ENCODE measurements around the gene CLDN24. TPM values are rescaled to one million over a fixed set of nuclear protein-coding genes. Genes with fewer than 3 reads are reported as not detected.
A peak's percentile ranks its signal among the peaks of the same experiment; 100 is the strongest.

Gene CLDN24
- total RNA-seq, 4 donors from 2014 or later, result not detected

DNA sequence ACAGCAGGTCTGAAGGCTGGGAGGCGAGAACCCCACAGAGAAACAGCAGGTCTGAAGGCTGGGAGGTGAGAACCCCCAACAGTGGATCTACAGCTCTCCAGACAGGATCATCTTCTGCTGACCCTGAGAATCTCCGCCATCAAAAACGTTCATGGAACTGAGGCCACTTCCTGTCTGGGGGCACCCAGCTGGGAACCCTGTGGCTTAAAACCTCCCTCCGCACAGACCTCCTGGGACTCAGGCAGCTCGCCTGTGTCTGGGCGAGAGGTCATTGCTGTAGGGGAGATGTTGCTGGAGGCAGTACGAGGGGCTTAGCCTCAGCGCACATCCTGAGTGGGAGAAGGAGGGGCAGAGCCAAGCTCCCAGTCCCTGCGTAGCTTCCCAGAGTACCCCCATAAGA lies 15.1 kb upstream of the CLDN24 start:
- TF ChIP-seq, protein P1, sequence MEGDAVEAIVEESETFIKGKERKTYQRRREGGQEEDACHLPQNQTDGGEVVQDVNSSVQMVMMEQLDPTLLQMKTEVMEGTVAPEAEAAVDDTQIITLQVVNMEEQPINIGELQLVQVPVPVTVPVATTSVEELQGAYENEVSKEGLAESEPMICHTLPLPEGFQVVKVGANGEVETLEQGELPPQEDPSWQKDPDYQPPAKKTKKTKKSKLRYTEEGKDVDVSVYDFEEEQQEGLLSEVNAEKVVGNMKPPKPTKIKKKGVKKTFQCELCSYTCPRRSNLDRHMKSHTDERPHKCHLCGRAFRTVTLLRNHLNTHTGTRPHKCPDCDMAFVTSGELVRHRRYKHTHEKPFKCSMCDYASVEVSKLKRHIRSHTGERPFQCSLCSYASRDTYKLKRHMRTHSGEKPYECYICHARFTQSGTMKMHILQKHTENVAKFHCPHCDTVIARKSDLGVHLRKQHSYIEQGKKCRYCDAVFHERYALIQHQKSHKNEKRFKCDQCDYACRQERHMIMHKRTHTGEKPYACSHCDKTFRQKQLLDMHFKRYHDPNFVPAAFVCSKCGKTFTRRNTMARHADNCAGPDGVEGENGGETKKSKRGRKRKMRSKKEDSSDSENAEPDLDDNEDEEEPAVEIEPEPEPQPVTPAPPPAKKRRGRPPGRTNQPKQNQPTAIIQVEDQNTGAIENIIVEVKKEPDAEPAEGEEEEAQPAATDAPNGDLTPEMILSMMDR (IDR thresholded peaks at IDR 0.05), result no peak
- no peak for TF ChIP-seq POLR2A (IDR thresholded peaks at IDR 0.05)
- 89 to 96% methylated on average over 9 of the region's 9 CpGs for WGBS, 2 donors
- intact Hi-C loops (cut with DNase I; ENCODE audit: low total_unique reads), result no loop called here
- H3K4me3 ChIP-seq (ENCODE audit: low read depth, poor library complexity, severe bottlenecking), result no peak overlapping the region
- no peak for DNase-seq (ENCODE audit: low spot score in 2 of 2)

GRCh38 chr4:183335369-183335940 lies 13.2 kb upstream of the CLDN24 start:
- peak in 1 of 2 donors; percentile 29 for DNase-seq (ENCODE audit: low spot score in 2 of 2)

DNA sequence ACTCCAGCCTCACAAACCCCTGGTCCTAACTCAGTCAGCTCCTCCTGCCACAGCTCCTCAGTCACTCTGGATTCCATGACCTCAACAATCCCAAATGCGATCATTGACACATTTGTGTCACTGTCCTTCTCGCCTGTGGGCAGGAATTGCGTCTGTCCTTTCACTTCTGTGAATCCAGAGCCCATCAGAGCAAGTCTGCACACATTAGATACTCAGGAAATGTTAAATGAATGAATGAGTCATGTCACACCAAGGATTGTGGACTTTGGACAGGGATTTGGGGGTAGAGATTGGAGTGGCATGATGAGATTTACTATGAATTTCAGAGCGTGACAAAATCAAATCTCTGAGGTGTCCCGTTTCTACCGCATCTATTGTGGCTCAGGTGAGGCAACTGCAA lies 11.8 kb upstream of the CLDN24 start:
- intact Hi-C loops (cut with DNase I; ENCODE audit: low total_unique reads), result no loop called here
- no peak overlapping the region for H3K4me3 ChIP-seq (ENCODE audit: low read depth, poor library complexity, severe bottlenecking)
- TF ChIP-seq POLR2A (IDR thresholded peaks at IDR 0.05), result no peak
- TF ChIP-seq, protein P1 (IDR thresholded peaks at IDR 0.05), result no peak
- DNase-seq (ENCODE audit: low spot score in 2 of 2), result peak in 1 of 2 donors; percentile 25
- 87 to 88% methylated on average over 6 of the region's 6 CpGs for WGBS, 2 donors

More at GRCh38 chr4:183335369-183335940, 13.2 kb upstream of the CLDN24 start:
- intact Hi-C loops (cut with DNase I; ENCODE audit: low total_unique reads), result no loop called here
- 60 to 65% methylated on average over 3 of the region's 3 CpGs for WGBS, 2 donors
- no peak overlapping the region for H3K4me3 ChIP-seq (ENCODE audit: low read depth, poor library complexity, severe bottlenecking)
- no peak for TF ChIP-seq POLR2A (IDR thresholded peaks at IDR 0.05)
- TF ChIP-seq, protein P1 (IDR thresholded peaks at IDR 0.05), result no peak

DNA sequence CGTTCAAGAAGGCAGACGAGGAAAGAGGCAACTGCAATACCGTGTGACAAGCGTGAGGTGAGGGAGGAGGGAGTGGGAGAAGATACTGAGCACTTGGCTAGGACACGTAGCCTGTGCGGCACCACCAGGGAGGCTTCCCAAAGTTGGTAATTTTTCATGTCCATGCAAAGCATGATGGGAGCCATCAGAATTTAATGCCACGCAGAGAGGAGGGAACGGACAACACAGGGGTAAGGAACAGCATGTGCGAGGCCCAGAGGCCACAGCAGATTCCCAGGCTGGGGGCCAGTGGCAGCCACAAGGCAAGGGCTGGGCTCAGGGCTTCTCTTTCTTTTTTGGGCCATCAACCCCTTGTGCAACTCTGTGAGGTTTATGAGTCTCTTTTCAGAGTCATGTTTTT lies 11.0 kb upstream of the CLDN24 start:
- WGBS, 2 donors, result 86 to 91% methylated on average over 9 of the region's 9 CpGs
- no peak overlapping the region for H3K4me3 ChIP-seq (ENCODE audit: low read depth, poor library complexity, severe bottlenecking)
- no peak for TF ChIP-seq POLR2A (IDR thresholded peaks at IDR 0.05)
- TF ChIP-seq, protein P1 (IDR thresholded peaks at IDR 0.05), result no peak
- intact Hi-C loops (cut with DNase I; ENCODE audit: low total_unique reads), result no loop called here
- peak in 1 of 2 donors; percentile 42 for DNase-seq (ENCODE audit: low spot score in 2 of 2)

- TF ChIP-seq POLR2A (IDR thresholded peaks at IDR 0.05), result no peak
- TF ChIP-seq, protein P1 (IDR thresholded peaks at IDR 0.05), result no peak
- 87 to 92% methylated on average over 11 of the region's 11 CpGs for WGBS, 2 donors
- no peak overlapping the region for H3K4me3 ChIP-seq (ENCODE audit: low read depth, poor library complexity, severe bottlenecking)
- DNase-seq (ENCODE audit: low spot score in 2 of 2), result peak in 1 of 2 donors; percentile 37
- intact Hi-C loops (cut with DNase I; ENCODE audit: low total_unique reads), result no loop called here
These were observed 10.2 kb upstream of the CLDN24 start for GRCh38 chr4:183332447-183332846.

DNA sequence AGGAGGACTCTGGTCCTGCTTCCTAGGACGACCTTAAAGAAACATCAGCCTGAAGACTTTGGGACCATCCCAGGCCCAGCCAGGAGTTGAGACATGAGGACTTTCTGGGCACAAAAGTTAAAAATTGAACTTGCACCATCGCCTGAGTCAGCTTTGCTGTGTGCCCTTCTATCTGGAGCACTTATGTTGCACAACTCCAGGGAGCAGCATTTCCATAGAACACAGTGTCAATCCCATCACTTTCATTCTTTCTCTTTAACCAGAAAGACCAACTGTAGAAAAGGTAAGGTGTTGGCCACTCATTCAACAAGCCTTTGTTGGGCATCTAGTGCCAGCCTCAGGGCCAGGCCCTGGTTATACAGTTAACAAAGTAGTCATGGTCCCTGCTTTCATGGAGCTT lies 8.6 kb upstream of the CLDN24 start:
- WGBS, 2 donors, result 92 to 100% methylated on average over 2 of the region's 2 CpGs
- intact Hi-C loops (cut with DNase I; ENCODE audit: low total_unique reads), result no loop called here
- peak in 1 of 2 donors; percentile 43 for DNase-seq (ENCODE audit: low spot score in 2 of 2)
- TF ChIP-seq, protein P1 (IDR thresholded peaks at IDR 0.05), result no peak
- no peak for TF ChIP-seq POLR2A (IDR thresholded peaks at IDR 0.05)
- no peak overlapping the region for H3K4me3 ChIP-seq (ENCODE audit: low read depth, poor library complexity, severe bottlenecking)

All from lower leg skin (tissue), 4 donors.